Activated CD4-positive, alpha-beta T cell treated with anti-CD3 and anti-CD28 coated beads, Interleukin-2, Interleukin-4, amounts not matched to agents 100 ng/mL and 50 ng/mL, durations not matched to agents 16 hours and 8 hours (primary cell): Measurements from ENCODE around the gene ATP6V0E1.

ENCODE experiments used
- DNase-seq: peaks from one replicate; pipeline ENCODE4 v3.0.0-alpha.2; 2020; ENCODE audit warnings: low spot score

The ATP6V0E1 gene

DNA sequence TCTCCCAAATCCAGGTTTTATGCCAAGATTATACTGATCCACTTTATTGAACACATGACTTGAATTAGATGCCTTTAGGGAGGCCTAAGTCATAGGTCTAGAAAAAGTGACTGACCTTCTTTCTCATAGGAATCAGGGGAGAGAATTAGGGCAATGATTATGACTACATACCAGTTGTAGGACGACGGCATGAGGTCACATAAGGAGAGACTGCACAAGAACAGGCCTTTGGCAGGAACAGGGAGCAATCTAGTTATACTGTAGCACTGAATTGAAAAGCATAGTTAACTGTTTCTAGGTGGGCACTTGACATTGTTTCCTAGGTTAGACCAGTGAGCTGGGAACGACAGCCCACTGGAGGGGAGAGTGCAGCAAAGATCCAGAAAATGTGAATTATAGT, 95.3 kb downstream of the ATP6V0E1 start:
- no peak for DNase-seq
